Measurements from ENCODE around the gene SSPN. TPM values are rescaled to one million over a fixed set of nuclear protein-coding genes. Genes with fewer than 3 reads are reported as not detected.

The SSPN gene
- total RNA-seq, 1 donor from 2014 or later, result 0.91 TPM

GRCh38 chr12:26198742-26199141, 3.4 kb downstream of the SSPN start:
- H3K27ac Mint-ChIP-seq (ENCODE audit: unreplicated experiment), result no peak overlapping the region
- H3K4me3 Mint-ChIP-seq (ENCODE audit: unreplicated experiment), result no peak overlapping the region
- no peak for TF ChIP-seq CTCF (IDR thresholded peaks at IDR 0.05; ENCODE audit: partially characterized antibody, unreplicated experiment)
- peaks cover 15% of the 10 kb centered on the region for H3K4me1 Mint-ChIP-seq (ENCODE audit: low read depth, unreplicated experiment)
- peaks cover 3% of the 10 kb centered on the region for H3K9me3 Mint-ChIP-seq (ENCODE audit: unreplicated experiment)
- peaks cover 2% of the 10 kb centered on the region for H3K27me3 Mint-ChIP-seq (ENCODE audit: unreplicated experiment)
- DNase-seq, result no peak
- no peaks in the 10 kb centered on the region for H3K36me3 Mint-ChIP-seq (ENCODE audit: unreplicated experiment)

- H3K36me3 Mint-ChIP-seq (ENCODE audit: unreplicated experiment), result no peaks in the 10 kb centered on the region
- no peak for DNase-seq
- H3K27ac Mint-ChIP-seq (ENCODE audit: unreplicated experiment), result no peak overlapping the region
- TF ChIP-seq CTCF (IDR thresholded peaks at IDR 0.05; ENCODE audit: partially characterized antibody, unreplicated experiment), result no peak
- H3K27me3 Mint-ChIP-seq (ENCODE audit: unreplicated experiment), result no peaks in the 10 kb centered on the region
- no peak overlapping the region for H3K4me3 Mint-ChIP-seq (ENCODE audit: unreplicated experiment)
- H3K4me1 Mint-ChIP-seq (ENCODE audit: low read depth, unreplicated experiment), result peaks cover 7% of the 10 kb centered on the region
- H3K9me3 Mint-ChIP-seq (ENCODE audit: unreplicated experiment), result peaks cover 2% of the 10 kb centered on the region
These were observed 7.9 kb downstream of the SSPN start for GRCh38 chr12:26203167-26203780.

GRCh38 chr12:26204612-26205289, 9.4 kb downstream of the SSPN start:
- DNase-seq, result no peak
- TF ChIP-seq CTCF (IDR thresholded peaks at IDR 0.05; ENCODE audit: partially characterized antibody, unreplicated experiment), result no peak
- no peak overlapping the region for H3K27ac Mint-ChIP-seq (ENCODE audit: unreplicated experiment)
- H3K27me3 Mint-ChIP-seq (ENCODE audit: unreplicated experiment), result no peaks in the 10 kb centered on the region
- H3K4me1 Mint-ChIP-seq (ENCODE audit: low read depth, unreplicated experiment), result peaks cover 8% of the 10 kb centered on the region
- H3K9me3 Mint-ChIP-seq (ENCODE audit: unreplicated experiment), result no peaks in the 10 kb centered on the region
- H3K36me3 Mint-ChIP-seq (ENCODE audit: unreplicated experiment), result no peaks in the 10 kb centered on the region
- no peak overlapping the region for H3K4me3 Mint-ChIP-seq (ENCODE audit: unreplicated experiment)

- no peak for DNase-seq
These were observed 9.9 kb downstream of the SSPN start for GRCh38 chr12:26205298-26205697.

More at GRCh38 chr12:26205298-26205697, 9.9 kb downstream of the SSPN start:
- Mint-ChIP-seq H3K27ac (ENCODE audit: unreplicated experiment) (no peak overlapping the region), H3K4me1 (ENCODE audit: low read depth, unreplicated experiment) (peaks cover 11% of the 10 kb centered on the region), H3K27me3 (ENCODE audit: unreplicated experiment) (no peaks in the 10 kb centered on the region), H3K4me3 (ENCODE audit: unreplicated experiment) (no peak overlapping the region), H3K36me3 (ENCODE audit: unreplicated experiment) (no peaks in the 10 kb centered on the region), H3K9me3 (ENCODE audit: unreplicated experiment) (no peaks in the 10 kb centered on the region)
- TF ChIP-seq CTCF (IDR thresholded peaks at IDR 0.05; ENCODE audit: partially characterized antibody, unreplicated experiment), result no peak

All from glutamatergic neuron (in vitro differentiated cells).